Adrenal gland (tissue), 19 donors: ENCODE measurements around the gene SETD6. TPM values are rescaled to one million over a fixed set of nuclear protein-coding genes. Genes with fewer than 3 reads are reported as not detected.

ENCODE experiments used
- DNase-seq, 7 donors: peaks; one replicate each; pipeline ENCODE4 v3.0.0-alpha.2; 2019 to 2020
- H3K27ac ChIP-seq, 5 donors: fragments of 200-600 bp; sonication (generic) in 4 of 5; 1 replicate in 3 of 5; 2 replicates in 2 of 5; pipeline versions ENCODE4 v1.5.1 to v1.8.0; 2016 to 2020; ENCODE audit warnings: mild to moderate bottlenecking in 1 of 5
- H3K27me3 ChIP-seq: fragments of 200-600 bp; 2 replicates; pipeline ENCODE4 v1.8.0; 2021
- H3K36me3 ChIP-seq, 2 donors: fragments of 200-600 bp; replicated peaks in 1 of 2; 1 replicate in 1 of 2; 2 replicates in 1 of 2; pipeline versions ENCODE4 v1.5.1 to v1.8.0; 2018 to 2022
- H3K4me1 ChIP-seq, 2 donors: fragments of 200-600 bp; replicated peaks in 1 of 2; 1 replicate in 1 of 2; 2 replicates in 1 of 2; pipeline versions ENCODE4 v1.5.1 to v1.8.0; 2018 to 2021
- H3K4me3 ChIP-seq, 4 donors: fragments of 200-600 bp; sonication (generic) in 3 of 4; one replicate each; pipeline ENCODE4 v1.5.1; 2016 to 2018
- H3K9me3 ChIP-seq, 3 donors: fragments of 200-600 bp; sonication (generic) in 1 of 3; replicated peaks in 1 of 3; 1 replicate in 2 of 3; 2 replicates in 1 of 3; pipeline versions ENCODE4 v1.5.1 to v1.8.0; 2016 to 2021
- CTCF ChIP-seq, 6 experiments: fragments of 450-650 bp in 4 of 6; fragments of 200-600 bp in 2 of 6; sonication (generic) in 1 of 6; IDR thresholded peaks; 1 replicate in 5 of 6; 2 replicates in 1 of 6; pipeline versions ENCODE4 v1.5.1 to v1.8.0; 2016 to 2021; ENCODE audit warnings: antibody characterized with exemption in 6 of 6, mild to moderate bottlenecking in 2 of 6, moderate library complexity in 1 of 6
- POLR2A ChIP-seq, 2 donors: fragments of 450-650 bp; IDR thresholded peaks; one replicate each; pipeline ENCODE4 v1.6.1; 2017; ENCODE audit warnings: antibody characterized with exemption in 2 of 2, mild to moderate bottlenecking in 2 of 2, moderate library complexity in 1 of 2
- WGBS, 4 donors: extraction: QIAGEN DNeasy Blood & Tissue Kit in 2 of 4; methylation state at CpG; one replicate each; pipeline versions ENCODE4 v1.1.5 to v1.1.7; 2013 to 2017; 5-methylcytosine and 5-hydroxymethylcytosine counted together
- intact Hi-C, 2 donors: fragments of 100-400 bp; cut with DNase I; formaldehyde crosslinking; loops; one replicate each; pipeline versions ENCODE4 v1.14.1 to v1.15.0; 2022 to 2023
- long read RNA-seq, 10 donors: library from polyadenylated mRNA in 3 of 10; unstranded in 2 of 10; stranded (forward) in 1 of 10; transcript quantifications; one replicate each; pipeline ENCODE4 v2.0.0 and lab custom pipeline, GENCODE V29; 2021 to 2026
- polyA plus RNA-seq, 3 donors: library from polyadenylated mRNA; stranded (reverse); fragments of 200-250 nt in 2 of 3; fragments of 350-450 nt in 1 of 3; fragmentation: Illumina TruSeq in 1 of 3; extraction: RNeasy Lipid Tissue Mini Kit (QIAGEN cat#74804) in 1 of 3; gene quantifications; one replicate each; pipeline ENCODE4 v1.2.3, GENCODE V29; 2013 to 2014
- total RNA-seq, 9 donors: library from RNA; depleted of rRNA in 4 of 9; stranded (reverse); fragments of >200 nt in 4 of 9; fragments of 120-200 nt in 1 of 9; fragmentation: NEBNext Ultra II Directional in 1 of 9; extraction: Animal tissue kit (Norgen Biotek cat#: 25700) in 1 of 9; gene quantifications; one replicate each; pipeline versions ENCODE4 v1.1.0 to v1.2.4, GENCODE V29; 2013 to 2023
- donor health status: healthy with polysubstance abuse.
- donor health status: Bipolar disorder and iron deficiency.
- donor health status: DM: yes; HTN: yes; CAD: no.
- donor health status: DM: no; HTN: no; CAD: no.
- donor health status: DM: no; HTN: no; CAD: no.
- donor health status: DM: yes; HTN: yes; CAD: no.

SETD6 gene
- total RNA-seq (10 to 100 TPM; 14.4 to 53.8 (median 26.8) TPM), polyA plus RNA-seq (10 to 100 TPM; 17.9 to 40.7 (median 24.8) TPM)
- long read RNA-seq, donor 1, partial matches to known transcripts: 10 of 12 reads
- long read RNA-seq, donor 1, other reads (novel, unspliced or antisense): 0 of 12 reads
- long read RNA-seq, donor 2, partial matches to known transcripts: 27 of 31 reads
- long read RNA-seq, donor 2, other reads (novel, unspliced or antisense): 0 of 31 reads
- long read RNA-seq, donor 3, partial matches to known transcripts: 0 of 1 reads
- long read RNA-seq, donor 3, other reads (novel, unspliced or antisense): 0 of 1 reads
- long read RNA-seq, donor 4, transcript SETD6-202 (9 exons, 2,042 nt): major isoform, 6 of 11 reads
- long read RNA-seq, donor 4, partial matches to known transcripts: 0 of 11 reads
- long read RNA-seq, donor 4, other reads (novel, unspliced or antisense): 2 of 11 reads
- long read RNA-seq, donor 5, transcript SETD6-202 (9 exons, 2,042 nt): major isoform, 8 of 17 reads
- long read RNA-seq, donor 5, transcript SETD6-201 (8 exons, 1,553 nt): minor isoform, 5 of 17 reads
- long read RNA-seq, donor 5, partial matches to known transcripts: 1 of 17 reads
- long read RNA-seq, donor 5, other reads (novel, unspliced or antisense): 3 of 17 reads
- long read RNA-seq, donor 6, partial matches to known transcripts: 1 of 6 reads
- long read RNA-seq, donor 6, other reads (novel, unspliced or antisense): 2 of 6 reads
- long read RNA-seq, donor 7, partial matches to known transcripts: 0 of 1 reads
- long read RNA-seq, donor 7, other reads (novel, unspliced or antisense): 0 of 1 reads
- long read RNA-seq, donor 8, partial matches to known transcripts: 44 of 48 reads
- long read RNA-seq, donor 8, other reads (novel, unspliced or antisense): 0 of 48 reads
- long read RNA-seq, donor 9, partial matches to known transcripts: 34 of 35 reads
- long read RNA-seq, donor 9, other reads (novel, unspliced or antisense): 0 of 35 reads
- long read RNA-seq, donor 10, partial matches to known transcripts: 0 of 4 reads
- long read RNA-seq, donor 10, other reads (novel, unspliced or antisense): 0 of 4 reads

GRCh38 chr16:58515125-58515870 lies at the start of gene SETD6:
Gene SETD6 (plus strand): TSS chr16:58515517. CDS start chr16:58515538, 21 bp downstream.
- no peaks in the 10 kb centered on the region for H3K9me3 ChIP-seq
- peak within 1 kb of the TSS; percentile 31 to 89 (median 82) for H3K27ac ChIP-seq
- H3K27me3 ChIP-seq: no peaks in the 10 kb centered on the region
- TF ChIP-seq CTCF (IDR thresholded peaks at IDR 0.05) (peak in 5 of 6 experiments; percentile 29 to 57 (median 38)), POLR2A (IDR thresholded peaks at IDR 0.05) (peak; percentile 6 to 64)
- peaks cover 0 to 50% of the 10 kb centered on the region in 2 donors for H3K36me3 ChIP-seq
- intact Hi-C loops: loop anchor here in 1 of 2 donors (10.0 kb wide), 1 partner anchor 110 kb away; the partner anchor contains the start of gene CNOT1
- 0 to 2% (median 0%) methylated on average over 11 to 80 of the region's 80 CpGs for WGBS, 4 donors
- H3K4me3 ChIP-seq: peak within 1 kb of the TSS; percentile 59 to 80 (median 64)
- peaks cover 11 to 18% of the 10 kb centered on the region in 2 donors for H3K4me1 ChIP-seq
- DNase-seq: peak; percentile 87 to 96 (median 94)

GRCh38 chr16:58465817-58466216 lies 49.5 kb upstream of the SETD6 start:
- TF ChIP-seq POLR2A (IDR thresholded peaks at IDR 0.05): no peak
- no peak for TF ChIP-seq CTCF (IDR thresholded peaks at IDR 0.05)
- Histone ChIP-seq H3K9me3 (no peaks in the 10 kb centered on the region), H3K27ac (peak overlapping the region in 3 of 5 donors; percentile 85 to 91 (median 89)), H3K36me3 (no peaks in the 10 kb centered on the region), H3K27me3 (peaks cover 2% of the 10 kb centered on the region), H3K4me3 (peak overlapping the region in 2 of 4 donors; percentile 77 to 80), H3K4me1 (peaks cover 24 to 52% of the 10 kb centered on the region in 2 donors)
- WGBS, 4 donors: 62 to 74% (median 72%) methylated on average over 8 to 13 of the region's 13 CpGs
- intact Hi-C loops: no loop called here
- peak in 1 of 7 donors; percentile 29 for DNase-seq

- Histone ChIP-seq H3K27me3 (peaks cover 2% of the 10 kb centered on the region), H3K4me1 (peaks cover 30 to 55% of the 10 kb centered on the region in 2 donors)
- TF ChIP-seq CTCF (IDR thresholded peaks at IDR 0.05) (no peak), POLR2A (IDR thresholded peaks at IDR 0.05) (no peak)
Measured at GRCh38 chr16:58466396-58466795, 48.9 kb upstream of the SETD6 start.

More at GRCh38 chr16:58466396-58466795, 48.9 kb upstream of the SETD6 start:
- intact Hi-C loops: no loop called here
- no peaks in the 10 kb centered on the region for H3K9me3 ChIP-seq
- WGBS, 4 donors: 82 to 92% (median 86%) methylated on average over 2 to 3 of the region's 3 CpGs
- no peak for DNase-seq
- no peaks in the 10 kb centered on the region for H3K36me3 ChIP-seq
- peak overlapping the region in 2 of 5 donors; percentile 89 to 91 for H3K27ac ChIP-seq
- peak overlapping the region in 1 of 4 donors; percentile 80 for H3K4me3 ChIP-seq
